ENCODE data around the gene FNBP1L. TPM values are rescaled to one million over a fixed set of nuclear protein-coding genes. Genes with fewer than 3 reads are reported as not detected.

FNBP1L gene
- polyA plus RNA-seq, 1 of the 3 experiments (the other 2 are of a cell fraction) = 16.5 TPM

GRCh38 chr1:93597709-93598108 lies 149.8 kb downstream of the FNBP1L start:
- Histone ChIP-seq H3K4me2 (peak overlapping the region; percentile 30; the same call in 1 of the 2 replicates), H3K4me1 (ENCODE audit: control insufficient read depth in 1 of 2, insufficient read depth in 2 of 2, low read depth in 1 of 2, low read length in 1 of 2) (peaks cover 25 to 74% of the 10 kb centered on the region in 2 experiments), H3K27me3 (ENCODE audit: insufficient read depth) (no peaks in the 10 kb centered on the region), H3K9me3 (no peaks in the 10 kb centered on the region), H4K20me1 (ENCODE audit: insufficient read depth) (peaks cover 100% of the 10 kb centered on the region), H3K4me3 (ENCODE audit: low read depth in 2 of 2, low read length in 1 of 2) (no peak overlapping the region), H3K9ac (no peak overlapping the region), H3K27ac (ENCODE audit: low read depth in 2 of 2, low read length in 1 of 2) (peak overlapping the region in 1 of 2 experiments; percentile 89; a peak in 2 of 4 replicates), H2AFZ (ENCODE audit: low read depth) (no peak overlapping the region), H3K9me2 (no peaks in the 10 kb centered on the region), H3K36me3 (replicated peaks in 1 of 2; ENCODE audit: control insufficient read depth in 1 of 2, insufficient read depth in 2 of 2, low read length in 1 of 2) (peaks cover 0 to 10% of the 10 kb centered on the region in 2 experiments), H3F3A (replicated peaks; ENCODE audit: insufficient read depth) (peaks cover 8% of the 10 kb centered on the region), H3K79me2 (ENCODE audit: insufficient read depth) (peaks cover 100% of the 10 kb centered on the region)
- CTCF ChIA-PET = interaction anchor here (1.1 to 1.7 kb wide), 2 partner anchors 31 to 247 kb away, joined by 4 to 5 read pairs; no protein-coding TSS in a partner anchor
- WGBS (ENCODE audit: low lambda C conversion rate) = 33% methylated on average over 5 of the region's 6 CpGs
- peak; percentile 80 for DNase-seq
- POLR2A ChIA-PET = interaction anchor here (1.0 to 1.1 kb wide), 2 partner anchors 10 to 20 kb away, joined by 3 to 4 read pairs; no protein-coding TSS in a partner anchor
- TF ChIP-seq TEAD4 (IDR thresholded peaks at IDR 0.05; ENCODE audit: borderline replicate concordance, insufficient read depth) = no peak
- TF ChIP-seq SIN3A (IDR thresholded peaks at IDR 0.05; ENCODE audit: borderline replicate concordance, low read depth, low read length) = no peak
- no peak for TF ChIP-seq EZH2phosphoT487 (IDR thresholded peaks at IDR 0.05; ENCODE audit: borderline replicate concordance, low read depth)
- TF ChIP-seq NRF1 (IDR thresholded peaks at IDR 0.05; ENCODE audit: low read depth, low read length) = no peak
- peak in 1 of 2 experiments; percentile 58; a peak in 1 of 4 replicates for TF ChIP-seq EP300 (IDR thresholded peaks at IDR 0.05; ENCODE audit: borderline replicate concordance in 1 of 2, low read depth in 1 of 2, low read length in 1 of 2)
- no peak for TF ChIP-seq CHD2 (IDR thresholded peaks at IDR 0.05; ENCODE audit: low read length, partially characterized antibody)
- peak; percentile 99 for TF ChIP-seq MXI1 (IDR thresholded peaks at IDR 0.05; ENCODE audit: low read depth, low read length)
- TF ChIP-seq TCF12 (IDR thresholded peaks at IDR 0.05) = peak; percentile 37
- no peak for TF ChIP-seq FOXM1 (IDR thresholded peaks at IDR 0.05; ENCODE audit: low read depth)
- TF ChIP-seq USF2 (IDR thresholded peaks at IDR 0.05; ENCODE audit: borderline replicate concordance, low read depth, low read length) = peak; percentile 25; the same call in 1 of the 2 replicates
- TF ChIP-seq YY1 (IDR thresholded peaks at IDR 0.05; ENCODE audit: low read depth) = no peak
- TF ChIP-seq FOXJ3 (CRISPR knock-in tag; IDR thresholded peaks at IDR 0.05) = peak; percentile 71
- no peak for TF ChIP-seq FOSL2 (IDR thresholded peaks at IDR 0.05; ENCODE audit: borderline replicate concordance, low read depth)
- no peak for TF ChIP-seq ZBTB33 (IDR thresholded peaks at IDR 0.05; ENCODE audit: borderline replicate concordance, low read depth)
- TF ChIP-seq RCOR1 (IDR thresholded peaks at IDR 0.05; ENCODE audit: low read length) = peak; percentile 55; the same call in 1 of the 2 replicates
- TF ChIP-seq GABPA (IDR thresholded peaks at IDR 0.05; ENCODE audit: low read depth) = no peak
- no peak for TF ChIP-seq CTCF (IDR thresholded peaks at IDR 0.05)
- TF ChIP-seq MAX (IDR thresholded peaks at IDR 0.05; ENCODE audit: low read depth) = peak; percentile 69
- peak; percentile 53; the same call in 1 of the 2 replicates for TF ChIP-seq USF1 (IDR thresholded peaks at IDR 0.05; ENCODE audit: borderline replicate concordance, low read depth)
- no peak for TF ChIP-seq RXRA (IDR thresholded peaks at IDR 0.05; ENCODE audit: borderline replicate concordance, low read depth)
- TF ChIP-seq POLR2AphosphoS5 (IDR thresholded peaks at IDR 0.05; ENCODE audit: low read depth, low read length) = no peak
- TF ChIP-seq GATA2 (CRISPR knock-in tag; IDR thresholded peaks at IDR 0.05) = peak; percentile 77
- no peak for TF ChIP-seq REST (IDR thresholded peaks at IDR 0.05; ENCODE audit: low read depth, low read length)
- TF ChIP-seq RFX5 (IDR thresholded peaks at IDR 0.05; ENCODE audit: low read length) = 0 out of 2 replicates have a peak, but pooled peaks have one; percentile 57

Measured in SK-N-SH (cell line).